HG03378 (cell line): ENCODE data around the gene RHOF.
A peak's percentile ranks its signal among the peaks of the same experiment; 100 is the strongest.
"Not testable (repeated sequence)": the region's sequence is repeated elsewhere in the genome, so short reads cannot be mapped to it uniquely, and the experiment has no call there.

Source experiments
- ATAC-seq: cut with Tn5 transposase; IDR thresholded peaks from one replicate; pipeline ENCODE4 v1.9.1; 2021; ENCODE audit warnings: mild to moderate bottlenecking, moderate library complexity; ENCODE audit not compliant: unreplicated experiment

RHOF gene

GRCh38 chr12:121776190-121777098, 17.0 kb downstream of the RHOF start:
- no peak for ATAC-seq

- ATAC-seq, result no peak
Measured at GRCh38 chr12:121775501-121775900, 18.0 kb downstream of the RHOF start.

GRCh38 chr12:121774968-121775474, 18.5 kb downstream of the RHOF start:
- ATAC-seq, result no peak

- peak; percentile 80 for ATAC-seq
Measured at GRCh38 chr12:121773011-121773777, 20.3 kb downstream of the RHOF start.

- no peak for ATAC-seq
Measured at GRCh38 chr12:121770813-121771625, 22.5 kb downstream of the RHOF start.

GRCh38 chr12:121770388-121770787, 23.1 kb downstream of the RHOF start:
- ATAC-seq, result no peak

- no peak for ATAC-seq
Measured at GRCh38 chr12:121769831-121770301, 23.6 kb downstream of the RHOF start.

- ATAC-seq, result no peak
Measured at GRCh38 chr12:121769297-121769830, 24.1 kb downstream of the RHOF start.

- ATAC-seq, result no peak
Measured at GRCh38 chr12:121767525-121768016, 25.9 kb downstream of the RHOF start.

GRCh38 chr12:121766290-121767039, 27.0 kb downstream of the RHOF start:
- ATAC-seq, result no peak

GRCh38 chr12:121765573-121765972, 27.9 kb downstream of the RHOF start:
- ATAC-seq, result no peak

- ATAC-seq, result no peak
Measured at GRCh38 chr12:121764808-121765207, 28.7 kb downstream of the RHOF start.

- no peak for ATAC-seq
Measured at GRCh38 chr12:121762269-121762668, 31.2 kb downstream of the RHOF start.

- not testable (repeated sequence) for ATAC-seq
Measured at GRCh38 chr12:121758536-121758935, 35.0 kb downstream of the RHOF start.

GRCh38 chr12:121755591-121755990, 37.9 kb downstream of the RHOF start:
- no peak for ATAC-seq

GRCh38 chr12:121754836-121755235, 38.7 kb downstream of the RHOF start:
- ATAC-seq, result no peak

- ATAC-seq, result no peak
Measured at GRCh38 chr12:121753844-121754264, 39.6 kb downstream of the RHOF start.

GRCh38 chr12:121751749-121752351, 41.6 kb downstream of the RHOF start:
- no peak for ATAC-seq

- no peak for ATAC-seq
Measured at GRCh38 chr12:121751034-121751433, 42.5 kb downstream of the RHOF start.
